Measurements from ENCODE around the gene FGGY. TPM values are rescaled to one million over a fixed set of nuclear protein-coding genes. Genes with fewer than 3 reads are reported as not detected.

Gene FGGY
- total RNA-seq, 1 donor from 2014 or later = 32.5 TPM

GRCh38 chr1:59631561-59632255 lies 334.8 kb downstream of the FGGY start:
- Histone ChIP-seq H4K20me1 (ENCODE audit: low read depth) (no peaks in the 10 kb centered on the region), H3F3A (ENCODE audit: low read depth) (no peaks in the 10 kb centered on the region), H3K9ac (no peak overlapping the region), H3K79me2 (ENCODE audit: low read depth) (no peaks in the 10 kb centered on the region), H3K27ac (no peak overlapping the region), H3K9me3 (ENCODE audit: low read depth) (no peaks in the 10 kb centered on the region), H2AFZ (replicated peaks) (no peak overlapping the region), H3K4me1 (no peaks in the 10 kb centered on the region), H3K4me3 (no peak overlapping the region), H3K4me2 (no peak overlapping the region), H3K36me3 (no peaks in the 10 kb centered on the region), H3K27me3 (no peaks in the 10 kb centered on the region)
- Mint-ChIP-seq H3K9me3 (no peaks in the 10 kb centered on the region), H3K4me1 (peaks cover under 1% of the 10 kb centered on the region), H3K4me3 (no peak overlapping the region), H3K36me3 (no peaks in the 10 kb centered on the region), H3K27ac (no peak overlapping the region), H3K27me3 (ENCODE audit: insufficient read depth, low read depth) (no peaks in the 10 kb centered on the region)
- DNase-seq (ENCODE audit: low spot score) = no peak
- TF ChIP-seq EZH2 (IDR thresholded peaks at IDR 0.05) = no peak
- no peak for TF ChIP-seq EZH2phosphoT487 (IDR thresholded peaks at IDR 0.05)
- TF ChIP-seq CTCF (IDR thresholded peaks at IDR 0.05) = no peak

GRCh38 chr1:59635097-59635496 lies 338.2 kb downstream of the FGGY start:
- Histone ChIP-seq H3K79me2 (ENCODE audit: low read depth) (no peaks in the 10 kb centered on the region), H3K27ac (no peak overlapping the region), H2AFZ (replicated peaks) (no peak overlapping the region), H3K36me3 (no peaks in the 10 kb centered on the region), H3K4me2 (no peak overlapping the region), H3K4me3 (no peak overlapping the region), H3K4me1 (no peaks in the 10 kb centered on the region), H3K9ac (no peak overlapping the region), H3K9me3 (ENCODE audit: low read depth) (no peaks in the 10 kb centered on the region), H3F3A (ENCODE audit: low read depth) (no peaks in the 10 kb centered on the region), H3K27me3 (no peaks in the 10 kb centered on the region), H4K20me1 (ENCODE audit: low read depth) (no peaks in the 10 kb centered on the region)
- TF ChIP-seq CTCF (IDR thresholded peaks at IDR 0.05) = no peak
- TF ChIP-seq EZH2 (IDR thresholded peaks at IDR 0.05) = no peak
- TF ChIP-seq EZH2phosphoT487 (IDR thresholded peaks at IDR 0.05) = no peak
- Mint-ChIP-seq H3K9me3 (no peaks in the 10 kb centered on the region), H3K4me3 (no peak overlapping the region), H3K27me3 (ENCODE audit: insufficient read depth, low read depth) (peaks cover 2% of the 10 kb centered on the region), H3K27ac (no peak overlapping the region), H3K36me3 (no peaks in the 10 kb centered on the region), H3K4me1 (peaks cover 21% of the 10 kb centered on the region)
- no peak for DNase-seq (ENCODE audit: low spot score)

GRCh38 chr1:59638231-59638711 lies 341.4 kb downstream of the FGGY start:
- DNase-seq (ENCODE audit: low spot score) = peak; percentile 46
- Histone ChIP-seq H3K4me2 (no peak overlapping the region), H3K4me1 (no peaks in the 10 kb centered on the region), H3K27ac (no peak overlapping the region), H3K36me3 (no peaks in the 10 kb centered on the region), H3K27me3 (no peaks in the 10 kb centered on the region), H2AFZ (replicated peaks) (no peak overlapping the region), H3F3A (ENCODE audit: low read depth) (no peaks in the 10 kb centered on the region), H3K79me2 (ENCODE audit: low read depth) (no peaks in the 10 kb centered on the region), H3K4me3 (no peak overlapping the region), H4K20me1 (ENCODE audit: low read depth) (no peaks in the 10 kb centered on the region), H3K9me3 (ENCODE audit: low read depth) (no peaks in the 10 kb centered on the region), H3K9ac (no peak overlapping the region)
- H3K27ac Mint-ChIP-seq = peak overlapping the region; percentile 99
- no peaks in the 10 kb centered on the region for H3K9me3 Mint-ChIP-seq
- H3K27me3 Mint-ChIP-seq (ENCODE audit: insufficient read depth, low read depth) = peaks cover 2% of the 10 kb centered on the region
- no peaks in the 10 kb centered on the region for H3K36me3 Mint-ChIP-seq
- H3K4me1 Mint-ChIP-seq = peaks cover 21% of the 10 kb centered on the region
- TF ChIP-seq CTCF (IDR thresholded peaks at IDR 0.05) = no peak
- TF ChIP-seq EZH2phosphoT487 (IDR thresholded peaks at IDR 0.05) = no peak
- TF ChIP-seq EZH2 (IDR thresholded peaks at IDR 0.05) = no peak
- no peak overlapping the region for H3K4me3 Mint-ChIP-seq

Data from neural progenitor cell (in vitro differentiated cells).